Pancreas (tissue), 10 donors: ENCODE measurements around the gene AGER. TPM values are rescaled to one million over a fixed set of nuclear protein-coding genes. Genes with fewer than 3 reads are reported as not detected.

Source experiments
- ATAC-seq, 4 donors: fragments of 200-7000 bp; cut with Tn5 transposase; one replicate each; pipeline versions ENCODE4 v1.8.0 to v1.9.1; 2020; ENCODE audit warnings: mild to moderate bottlenecking in 4 of 4, moderate library complexity in 4 of 4
- DNase-seq, 6 donors: peaks; one replicate each; pipeline ENCODE4 v3.0.0-alpha.2; 2020
- FAIRE-seq: peaks from 2 replicates; lab custom pipeline; 2012; peaks lifted over from hg19 to GRCh38; lab: Jason Lieb, UNC
- H3K27ac ChIP-seq, 4 donors: fragments of 200-600 bp; sonication (generic); 1 replicate in 3 of 4; 2 replicates in 1 of 4; pipeline versions ENCODE4 v1.5.0 to v1.8.0; 2020
- H3K27me3 ChIP-seq, 4 donors: fragments of 200-600 bp; one replicate each; pipeline ENCODE4 v1.8.0; 2021
- H3K36me3 ChIP-seq, 3 donors: fragments of 200-600 bp; sonication (generic) in 1 of 3; one replicate each; pipeline versions ENCODE4 v1.5.0 to v1.8.0; 2020 to 2021
- H3K4me1 ChIP-seq, 3 donors: fragments of 200-600 bp; one replicate each; pipeline ENCODE4 v1.8.0; 2021
- H3K4me3 ChIP-seq, 4 donors: fragments of 200-600 bp; sonication (generic) in 2 of 4; one replicate each; pipeline versions ENCODE4 v1.5.0 to v1.8.0; 2020 to 2021
- H3K9me3 ChIP-seq, 4 donors: fragments of 200-600 bp; one replicate each; pipeline ENCODE4 v1.8.0; 2021
- CTCF ChIP-seq, 4 donors: fragments of 200-600 bp; sonication (generic) in 3 of 4; IDR thresholded peaks; one replicate each; pipeline versions ENCODE4 v1.5.0 to v1.8.0; 2021; ENCODE audit warnings: antibody characterized with exemption in 4 of 4
- WGBS, 2 donors: extraction: QIAGEN DNeasy Blood & Tissue Kit; methylation state at CpG; one replicate each; pipeline ENCODE4 v1.1.7; 2013; 5-methylcytosine and 5-hydroxymethylcytosine counted together
- intact Hi-C, 3 donors: fragments of 100-400 bp; cut with DNase I; formaldehyde crosslinking; loops; one replicate each; pipeline versions ENCODE4 v1.11.1 to v1.14.2; 2022
- polyA plus RNA-seq, 2 donors: library from polyadenylated mRNA; stranded (reverse); fragments of 200-250 nt; gene quantifications; one replicate each; pipeline ENCODE4 v1.2.3, GENCODE V29; 2013
- total RNA-seq, 6 donors: library from RNA; stranded (reverse); fragmentation: NEBNext Ultra II Directional in 4 of 6; extraction: Animal tissue kit (Norgen Biotek cat#: 25700) in 4 of 6; gene quantifications; one replicate each; pipeline versions ENCODE4 v1.2.1 to v1.2.4, GENCODE V29; 2021 to 2023
- donor health status: healthy with polysubstance abuse.
- donor health status: DM: no; HTN: no; CAD: no; lungs with moderate emphysema.
- donor health status: DM: no; HTN: no; CAD: no.
- donor health status: control.
- donor health status: control.
- donor health status: Bipolar disorder and iron deficiency.
- donor health status: DM: yes; HTN: yes; CAD: no.
- donor health status: DM: no; HTN: no; CAD: no.
- donor health status: DM: no; HTN: no; CAD: no.
- donor health status: DM: yes; HTN: yes; CAD: no.

Gene AGER
- total and polyA plus RNA-seq, 8 donors = 1.9 to 20.6 (median 3.3) TPM

GRCh38 chr6:32192608-32193039, 8.6 kb upstream of the AGER start, which contains the start of gene GPSM3:
Gene GPSM3 (minus strand): TSS chr6:32192643. CDS start chr6:32192513, 130 bp downstream.
- peak within 1 kb of the TSS in 1 of 4 donors; percentile 71 for H3K4me3 ChIP-seq
- H3K36me3 ChIP-seq = no peaks in the 10 kb centered on the region
- no peak for TF ChIP-seq CTCF (IDR thresholded peaks at IDR 0.05)
- no peaks in the 10 kb centered on the region for H3K27me3 ChIP-seq
- ATAC-seq (no peak), DNase-seq (peak in 1 of 6 donors; percentile 54), FAIRE-seq (no peak)
- intact Hi-C loops = no loop called here
- 49 to 56% methylated on average over 4 to 5 of the region's 5 CpGs for WGBS, 2 donors
- peaks cover 0 to 18% (median 6%) of the 10 kb centered on the region in 3 donors for H3K4me1 ChIP-seq
- H3K9me3 ChIP-seq = no peaks in the 10 kb centered on the region
- H3K27ac ChIP-seq = peak within 1 kb of the TSS in 2 of 4 donors; percentile 71 to 92

- no peak for ATAC-seq
- WGBS, 2 donors = 69 to 76% methylated on average over 13 to 15 of the region's 15 CpGs
- H3K9me3 ChIP-seq = no peaks in the 10 kb centered on the region
- H3K4me1 ChIP-seq = peaks cover 0 to 14% (median 6%) of the 10 kb centered on the region in 3 donors
- peak overlapping the region in 2 of 4 donors; percentile 71 to 92 for H3K27ac ChIP-seq
- no peak for TF ChIP-seq CTCF (IDR thresholded peaks at IDR 0.05)
- peak overlapping the region in 1 of 4 donors; percentile 71 for H3K4me3 ChIP-seq
- intact Hi-C loops = no loop called here
- H3K36me3 ChIP-seq = no peaks in the 10 kb centered on the region
- peak in 3 of 6 donors; percentile 38 to 69 (median 46) for DNase-seq
- no peaks in the 10 kb centered on the region for H3K27me3 ChIP-seq
- no peak for FAIRE-seq
Observed at GRCh38 chr6:32191696-32192607, 7.9 kb upstream of the AGER start.

GRCh38 chr6:32190911-32191677, 7.0 kb upstream of the AGER start:
- Histone ChIP-seq H3K4me1 (peaks cover 0 to 11% (median 6%) of the 10 kb centered on the region in 3 donors), H3K4me3 (peak overlapping the region in 2 of 4 donors; percentile 56 to 71), H3K36me3 (no peaks in the 10 kb centered on the region), H3K9me3 (no peaks in the 10 kb centered on the region), H3K27me3 (no peaks in the 10 kb centered on the region), H3K27ac (peak overlapping the region; percentile 70 to 92 (median 73))
- WGBS, 2 donors = 76 to 82% methylated on average over 8 of the region's 8 CpGs
- no peak for TF ChIP-seq CTCF (IDR thresholded peaks at IDR 0.05)
- FAIRE-seq (no peak), ATAC-seq (no peak), DNase-seq (peak in 1 of 6 donors; percentile 43)
- intact Hi-C loops = no loop called here

- intact Hi-C loops = no loop called here
- H3K27me3 ChIP-seq = no peaks in the 10 kb centered on the region
- no peaks in the 10 kb centered on the region for H3K36me3 ChIP-seq
- TF ChIP-seq CTCF (IDR thresholded peaks at IDR 0.05) = no peak
- H3K4me3 ChIP-seq = peak within 1 kb of the TSS; percentile 42 to 71 (median 52)
- DNase-seq (peak; percentile 76 to 95 (median 88)), ATAC-seq (peak; percentile 82 to 88 (median 87)), FAIRE-seq (no peak)
- 1 to 2% methylated on average over 19 to 23 of the region's 23 CpGs for WGBS, 2 donors
- H3K27ac ChIP-seq = peak within 1 kb of the TSS; percentile 70 to 92 (median 73)
- peaks cover 0 to 11% (median 6%) of the 10 kb centered on the region in 3 donors for H3K4me1 ChIP-seq
- H3K9me3 ChIP-seq = no peaks in the 10 kb centered on the region
Observed at GRCh38 chr6:32190054-32190851, 6.2 kb upstream of the AGER start, which contains the start of gene PBX2. Gene PBX2 (minus strand): TSS chr6:32190202. CDS start chr6:32189915, 287 bp downstream.
